DMS153 treated with DMSO at 0.1 percent for 48 hours (cell line): Measurements from ENCODE around the gene NFKBIE.
"Not testable (repeated sequence)": the region's sequence is repeated elsewhere in the genome, so short reads cannot be mapped to it uniquely, and the experiment has no call there.

Experiments
- DNase-seq: peaks from one replicate; lab custom pipeline; 2025; ENCODE audit not compliant: unreplicated experiment; lab: John Stamatoyannopoulos, UW

NFKBIE gene

DNA sequence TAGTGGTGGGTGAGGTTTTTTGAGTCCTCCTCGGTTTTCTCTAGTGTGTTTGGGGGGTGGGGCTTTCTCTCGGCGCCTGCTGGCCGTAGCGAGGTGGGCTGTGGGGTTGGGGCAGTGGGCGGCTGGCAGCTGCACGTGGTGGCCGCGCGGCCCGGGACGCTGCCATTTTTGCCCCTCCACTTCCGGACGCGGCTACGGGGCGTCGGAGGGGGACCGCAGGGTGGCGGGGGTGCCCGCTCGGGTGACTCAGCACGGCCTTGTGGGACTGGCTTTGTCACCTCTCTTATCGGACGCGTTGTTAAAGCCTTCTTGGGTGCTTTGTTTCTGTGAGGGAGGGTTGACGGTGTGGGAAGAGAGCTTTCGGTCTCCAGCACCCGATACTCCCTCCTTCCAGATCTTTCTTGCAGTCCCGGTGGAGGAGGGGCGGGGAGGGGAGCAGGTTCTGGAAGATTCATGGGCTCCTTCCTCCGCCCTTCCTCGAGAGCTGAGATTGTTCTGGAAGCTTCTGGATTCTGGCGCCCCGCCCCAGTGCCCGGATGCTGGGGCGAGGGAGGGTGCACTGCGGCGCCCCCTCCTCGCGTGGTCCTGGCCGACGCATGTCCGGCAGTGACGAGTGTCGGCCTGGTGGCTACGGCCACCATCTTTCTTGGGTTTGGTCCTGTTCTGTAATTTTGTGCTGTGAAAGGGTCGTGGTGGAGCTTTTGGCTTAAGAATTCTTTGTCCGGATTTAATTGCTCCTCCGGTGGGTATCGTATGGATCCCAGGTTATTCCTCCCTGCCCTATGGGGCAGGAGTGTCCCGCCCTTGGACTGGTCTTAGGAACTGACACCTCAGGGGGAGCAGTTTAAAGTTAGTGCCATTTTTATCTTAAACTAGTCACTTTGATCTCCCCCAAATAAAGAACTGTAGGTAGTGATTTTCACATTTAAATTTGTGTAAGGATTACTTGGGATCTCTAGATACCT is 17.7 kb downstream of the NFKBIE start:
- no peak for DNase-seq

- peak; percentile 84 for DNase-seq
Observed at GRCh38 chr6:44246663-44247337, 18.6 kb downstream of the NFKBIE start, which contains the start of gene HSP90AB1. Gene HSP90AB1, plus strand, starts transcription at chr6:44247101. Its CDS starts 1,529 bp downstream, at chr6:44248630.

DNA sequence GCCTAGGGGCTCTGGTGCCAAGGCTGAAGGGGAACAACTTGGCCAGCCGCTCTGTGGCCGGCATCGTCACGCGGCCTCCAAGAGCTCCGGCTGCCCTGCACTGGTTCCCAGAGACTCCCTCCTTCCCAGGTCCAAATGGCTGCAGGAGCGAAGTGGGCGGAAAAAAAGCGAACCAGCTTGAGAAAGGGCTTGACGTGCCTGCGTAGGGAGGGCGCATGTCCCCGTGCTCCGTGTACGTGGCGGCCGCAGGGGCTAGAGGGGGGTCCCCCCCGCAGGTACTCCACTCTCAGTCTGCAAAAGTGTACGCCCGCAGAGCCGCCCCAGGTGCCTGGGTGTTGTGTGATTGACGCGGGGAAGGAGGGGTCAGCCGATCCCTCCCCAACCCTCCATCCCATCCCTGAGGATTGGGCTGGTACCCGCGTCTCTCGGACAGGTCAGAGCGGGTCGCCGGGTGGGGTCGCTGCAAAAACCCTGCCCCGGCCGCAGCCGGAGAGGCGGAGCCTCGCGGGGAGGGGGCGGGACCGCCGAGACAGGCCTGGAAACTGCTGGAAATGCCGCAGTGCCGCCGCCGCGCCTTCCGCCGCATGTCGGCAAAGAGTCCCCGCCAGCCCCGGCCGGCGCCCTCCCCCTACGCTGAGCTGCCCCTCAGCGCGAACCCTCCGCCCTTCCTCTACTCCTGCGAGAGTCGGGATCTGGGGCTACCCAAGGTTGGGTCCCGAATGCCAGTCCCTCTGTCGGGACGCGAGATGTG is 19.3 kb downstream of the NFKBIE start:
- peak; percentile 44 for DNase-seq

- no peak for DNase-seq
Observed at GRCh38 chr6:44245391-44245911, 19.9 kb downstream of the NFKBIE start.

DNA sequence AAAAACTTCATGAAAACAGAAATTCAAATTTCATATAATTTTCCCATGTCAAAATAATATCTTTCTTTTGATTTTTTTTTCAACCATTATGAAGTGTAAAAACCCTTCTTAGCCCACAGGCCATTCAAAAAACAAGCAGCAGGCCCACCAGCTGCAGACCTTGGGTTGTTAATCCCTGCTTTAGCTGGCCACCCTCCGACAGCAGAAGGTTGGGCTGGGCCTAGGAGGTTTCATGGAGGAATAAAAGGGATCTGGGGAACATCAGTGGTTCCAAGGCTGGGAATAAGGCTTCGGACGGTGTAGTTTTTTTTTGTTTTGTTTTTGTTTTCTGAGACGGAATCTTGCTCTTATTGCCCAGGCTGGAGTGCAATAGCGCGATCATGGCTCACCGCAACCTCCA is 22.0 kb downstream of the NFKBIE start:
- no peak for DNase-seq

DNA sequence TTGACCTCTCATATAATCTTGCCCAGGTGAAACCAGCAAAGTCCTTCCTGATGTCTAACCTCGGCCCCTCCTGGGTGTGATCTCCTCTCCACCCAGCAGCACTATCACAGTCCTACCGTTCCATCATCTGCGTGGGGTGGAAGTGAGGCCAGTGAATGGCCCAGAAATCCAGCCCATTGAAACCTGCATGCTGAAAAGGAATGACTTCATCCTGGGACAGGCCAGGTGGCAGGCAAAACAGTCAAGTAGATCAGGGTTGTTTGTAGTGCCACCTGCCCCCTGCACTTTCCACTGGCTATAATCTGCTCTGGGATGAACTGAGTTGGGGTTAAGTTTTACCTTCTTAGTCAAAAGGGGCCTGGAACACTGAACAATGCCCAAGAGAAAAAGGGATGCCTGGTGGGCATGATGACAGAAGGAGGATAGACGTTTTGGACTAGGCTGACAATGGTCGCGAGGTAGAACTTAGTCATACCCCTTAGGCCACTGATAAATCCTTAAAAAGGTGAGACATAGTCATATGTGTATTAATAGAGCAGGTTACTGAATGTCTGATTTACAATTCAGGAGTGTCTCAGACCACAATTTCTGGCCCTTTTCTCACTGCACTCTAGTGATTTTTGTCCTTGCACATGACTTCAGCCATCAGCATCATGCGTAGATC is 26.5 kb downstream of the NFKBIE start:
- no peak for DNase-seq

- DNase-seq = peak; percentile 33
Observed at GRCh38 chr6:44237813-44238433, 27.4 kb downstream of the NFKBIE start.

DNA sequence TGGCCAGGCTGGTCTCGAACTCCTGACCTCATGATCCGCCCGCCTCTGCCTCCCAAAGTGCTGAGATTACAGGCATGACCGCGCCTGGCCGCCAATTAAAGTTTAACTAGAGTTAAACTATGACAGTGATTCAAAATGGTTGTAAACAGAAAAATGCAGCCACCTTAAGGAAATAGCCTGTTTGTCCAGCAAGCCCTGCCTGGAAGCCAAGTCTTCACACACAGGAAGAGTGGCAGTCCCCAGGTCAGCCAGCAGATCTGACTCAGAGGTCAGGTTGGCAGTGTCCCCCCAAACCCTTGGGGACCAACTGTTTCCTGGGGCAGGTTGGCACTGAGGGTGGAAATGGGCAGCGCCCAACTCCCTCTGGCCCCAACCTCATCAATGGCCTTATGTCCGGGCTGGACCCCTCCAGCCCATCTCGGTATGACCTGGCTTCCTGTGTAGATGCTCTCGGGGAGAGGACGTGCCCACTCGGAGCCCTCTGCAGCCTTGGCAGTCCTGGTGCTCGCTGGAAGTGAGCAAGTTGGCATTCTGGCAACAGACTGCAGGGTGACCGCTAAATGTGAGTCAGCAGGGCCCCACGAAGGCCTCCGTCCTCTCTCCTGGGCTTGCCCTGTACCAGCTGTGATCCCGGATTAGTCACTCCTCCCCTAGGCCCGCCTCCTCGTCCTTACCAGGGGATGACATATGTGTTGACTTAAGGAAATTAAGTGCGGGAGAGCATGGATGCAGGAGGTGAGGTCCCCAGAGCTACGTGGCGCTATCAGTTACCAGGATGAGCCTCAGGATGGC is 28.1 kb downstream of the NFKBIE start:
- peak; percentile 69 for DNase-seq

DNA sequence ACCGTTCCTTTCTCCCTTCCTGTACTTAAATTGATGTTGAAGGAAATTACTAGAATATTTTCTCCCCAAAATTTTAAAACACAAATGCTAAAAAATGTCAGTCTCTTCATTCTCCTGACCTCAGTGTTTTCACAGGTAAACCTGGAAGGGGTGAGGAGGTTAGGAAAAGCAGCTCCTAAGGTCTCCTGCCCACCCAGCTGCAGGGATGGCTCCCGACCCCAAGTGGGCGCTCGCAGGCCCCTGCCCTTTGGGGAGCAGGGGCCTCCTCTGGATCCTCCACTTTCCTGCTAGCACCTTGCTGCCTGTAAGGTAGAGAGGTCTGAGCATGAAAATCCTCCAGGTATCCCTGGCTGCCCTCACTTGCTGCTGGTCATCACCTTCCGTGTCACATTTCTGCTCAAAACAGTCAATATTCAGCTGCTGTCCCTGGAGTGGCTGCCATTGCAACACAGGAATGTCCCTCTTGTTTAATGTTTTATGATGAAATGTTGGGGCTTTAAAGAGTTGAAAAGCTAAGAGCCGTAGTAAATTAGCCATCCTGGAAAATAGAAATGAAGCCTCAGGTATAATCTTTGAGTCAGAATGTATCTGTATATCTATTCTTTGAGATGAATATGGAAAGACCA is 29.3 kb downstream of the NFKBIE start:
- DNase-seq = no peak

DNA sequence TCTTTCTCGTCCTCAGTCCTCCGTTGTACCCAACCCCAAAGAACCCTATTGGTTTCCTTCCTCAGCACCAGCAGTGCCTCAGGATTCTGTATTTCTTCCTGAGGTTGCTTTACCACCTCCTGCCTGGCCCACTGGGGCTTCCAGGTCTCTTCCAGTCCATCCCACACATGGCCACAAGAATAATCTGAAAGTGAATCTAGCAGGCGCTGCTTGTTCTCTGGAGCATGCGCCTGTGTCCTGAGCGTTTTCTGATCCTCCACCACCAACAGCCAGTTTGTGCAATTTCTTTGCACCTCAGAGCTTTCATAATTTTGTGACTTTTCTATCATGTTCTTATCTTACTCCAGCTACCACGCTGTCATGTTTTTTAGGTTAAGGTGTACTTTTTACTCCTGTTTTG is 30.1 kb downstream of the NFKBIE start:
- no peak for DNase-seq

GRCh38 chr6:44234101-44235025 is 31.0 kb downstream of the NFKBIE start:
- DNase-seq = no peak

DNA sequence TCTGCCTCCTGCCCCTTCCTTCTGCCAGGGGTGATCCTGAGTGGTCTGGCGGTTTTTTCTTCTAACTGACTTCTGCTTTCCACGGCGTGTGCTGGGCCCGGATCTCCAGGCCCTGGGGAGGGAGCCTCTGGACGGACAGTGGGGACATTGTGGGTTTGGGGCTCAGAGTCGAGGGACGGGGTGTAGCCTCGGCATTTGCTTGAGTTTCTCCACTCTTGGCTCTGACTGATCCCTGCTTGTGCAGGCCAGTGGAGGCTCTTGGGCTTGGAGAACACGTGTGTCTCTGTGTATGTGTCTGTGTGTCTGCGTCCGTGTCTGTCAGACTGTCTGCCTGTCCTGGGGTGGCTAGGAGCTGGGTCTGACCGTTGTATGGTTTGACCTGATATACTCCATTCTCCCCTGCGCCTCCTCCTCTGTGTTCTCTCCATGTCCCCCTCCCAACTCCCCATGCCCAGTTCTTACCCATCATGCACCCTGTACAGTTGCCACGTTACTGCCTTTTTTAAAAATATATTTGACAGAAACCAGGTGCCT is 31.7 kb downstream of the NFKBIE start:
- no peak for DNase-seq

- no peak for DNase-seq
Observed at GRCh38 chr6:44232676-44233566, 32.4 kb downstream of the NFKBIE start.

DNA sequence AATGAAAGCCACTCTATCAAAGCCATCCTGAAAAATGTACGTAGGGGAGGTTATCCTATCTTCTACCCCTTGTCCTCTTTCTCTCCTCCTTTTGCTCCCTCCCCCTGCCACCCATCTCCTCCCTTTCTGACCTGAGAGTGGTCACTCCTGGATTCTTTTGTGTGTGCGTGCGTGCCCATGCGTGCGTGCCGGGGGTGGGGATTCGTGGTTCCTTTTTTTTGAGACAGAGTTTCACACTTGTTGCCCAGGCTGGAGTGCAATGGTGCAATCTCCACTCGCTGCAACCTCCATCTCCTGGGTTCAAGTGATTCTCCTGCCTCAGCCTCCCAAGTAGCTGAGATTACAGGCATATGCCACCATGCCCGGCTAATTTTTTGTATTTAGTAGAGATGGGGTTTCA is 33.9 kb downstream of the NFKBIE start:
- not testable (repeated sequence) for DNase-seq

DNA sequence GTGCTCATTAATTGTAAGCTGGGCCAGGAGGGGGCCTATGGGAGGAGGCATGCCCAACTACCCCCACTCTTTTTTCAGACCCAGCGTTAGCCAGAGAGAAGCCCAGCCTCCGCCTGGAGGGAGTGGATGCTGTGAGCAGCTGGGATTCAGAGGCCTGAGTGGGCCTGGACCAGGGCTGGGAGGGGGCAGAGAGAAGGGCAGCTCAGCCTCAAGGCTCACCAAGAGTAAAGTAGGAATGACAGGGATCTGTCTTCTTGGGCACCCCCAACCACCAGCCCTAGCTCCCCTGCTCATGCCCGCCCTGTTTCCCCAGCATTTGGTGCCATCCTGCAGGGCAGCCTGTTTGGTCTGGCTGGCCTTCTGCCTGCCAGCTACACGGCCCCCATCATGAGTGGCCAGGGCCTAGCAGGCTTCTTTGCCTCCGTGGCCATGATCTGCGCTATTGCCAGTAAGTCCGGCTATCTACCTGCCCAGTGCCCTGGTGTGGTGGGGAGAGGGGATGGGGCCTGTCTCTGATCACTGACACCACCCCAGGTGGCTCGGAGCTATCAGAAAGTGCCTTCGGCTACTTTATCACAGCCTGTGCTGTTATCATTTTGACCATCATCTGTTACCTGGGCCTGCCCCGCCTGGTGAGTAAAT is 35.2 kb downstream of the NFKBIE start:
- DNase-seq = no peak

- no peak for DNase-seq
Observed at GRCh38 chr6:44229376-44230033, 35.8 kb downstream of the NFKBIE start.
